Mesenchymal stem cell (in vitro differentiated cells and primary cell): ENCODE data around the gene VPS35L.

Experiments
- DNase-seq: peaks from one replicate; pipeline ENCODE4 v3.0.0-alpha.2; 2013
- H2AFZ ChIP-seq: one replicate; pipeline ENCODE4 v1.6.1; 2013; ENCODE audit warnings: low read depth, mild to moderate bottlenecking, control low read depth, inconsistent platforms, low read length, moderate library complexity
- H2AK5ac ChIP-seq: 2 replicates; pipeline ENCODE4 v1.6.1; 2013; ENCODE audit warnings: low read length, moderate library complexity, mild to moderate bottlenecking, inconsistent platforms; ENCODE audit not compliant: severe bottlenecking
- H2BK120ac ChIP-seq: one replicate; pipeline ENCODE4 v1.6.1; 2013; ENCODE audit warnings: low read depth, mild to moderate bottlenecking, inconsistent platforms, low read length, moderate library complexity
- H2BK12ac ChIP-seq, 2 experiments: one replicate each; pipeline ENCODE4 v1.6.1; 2013; ENCODE audit warnings: inconsistent platforms in 2 of 2, low read length in 2 of 2, mild to moderate bottlenecking in 2 of 2, moderate library complexity in 2 of 2, control low read depth in 1 of 2
- H2BK15ac ChIP-seq: one replicate; pipeline ENCODE4 v1.6.1; 2013; ENCODE audit warnings: mild to moderate bottlenecking, low read depth, inconsistent platforms; ENCODE audit not compliant: poor library complexity, severe bottlenecking
- H2BK5ac ChIP-seq: 2 replicates; pipeline ENCODE4 v1.6.1; 2013; ENCODE audit warnings: low read depth, mild to moderate bottlenecking, low read length, control low read depth, inconsistent platforms; ENCODE audit not compliant: poor library complexity, severe bottlenecking
- H3K14ac ChIP-seq, 2 experiments: one replicate each; pipeline ENCODE4 v1.6.1; 2013; ENCODE audit warnings: inconsistent platforms in 2 of 2, low read length in 2 of 2, control low read depth in 1 of 2, mild to moderate bottlenecking in 1 of 2, moderate library complexity in 1 of 2
- H3K18ac ChIP-seq, 2 experiments: one replicate each; pipeline ENCODE4 v1.6.1; 2013; ENCODE audit warnings: inconsistent platforms in 2 of 2, low read length in 2 of 2, control low read depth in 1 of 2, low read depth in 1 of 2, mild to moderate bottlenecking in 1 of 2
- H3K23ac ChIP-seq, 2 experiments: one replicate each; pipeline ENCODE4 v1.6.1; 2013; ENCODE audit warnings: inconsistent platforms in 2 of 2, low read length in 2 of 2, mild to moderate bottlenecking in 2 of 2, moderate library complexity in 2 of 2, control low read depth in 1 of 2
- H3K27ac ChIP-seq: 2 replicates; pipeline ENCODE4 v1.5.1; 2013; ENCODE audit warnings: mild to moderate bottlenecking, moderate library complexity, low read length, control low read depth, inconsistent platforms; ENCODE audit not compliant: poor library complexity, severe bottlenecking
- H3K27me3 ChIP-seq, 2 experiments: 2 replicates each; pipeline versions ENCODE4 v1.6.1 to v1.7.0; 2013; ENCODE audit warnings: low read length in 2 of 2, mild to moderate bottlenecking in 2 of 2, moderate library complexity in 2 of 2, control low read depth in 1 of 2, inconsistent platforms in 1 of 2; ENCODE audit not compliant: control insufficient read depth in 1 of 2, insufficient read depth in 1 of 2
- H3K36me3 ChIP-seq, 2 experiments: 2 replicates each; pipeline versions ENCODE4 v1.6.1 to v1.7.0; 2013; ENCODE audit warnings: low read length in 2 of 2, control low read depth in 1 of 2, inconsistent platforms in 1 of 2, low read depth in 1 of 2, mild to moderate bottlenecking in 1 of 2; ENCODE audit not compliant: insufficient read depth in 2 of 2, control insufficient read depth in 1 of 2
- H3K4ac ChIP-seq, 2 experiments: one replicate each; pipeline ENCODE4 v1.6.1; 2013; ENCODE audit warnings: inconsistent platforms in 2 of 2, low read length in 2 of 2, mild to moderate bottlenecking in 2 of 2, moderate library complexity in 2 of 2, control low read depth in 1 of 2, low read depth in 1 of 2
- H3K4me1 ChIP-seq: 2 replicates; pipeline ENCODE4 v1.6.1; 2013; ENCODE audit warnings: low read depth, low read length, control low read depth; ENCODE audit not compliant: control insufficient read depth, insufficient read depth
- H3K4me2 ChIP-seq: 2 replicates; pipeline ENCODE4 v1.6.1; 2013; ENCODE audit warnings: low read length, mild to moderate bottlenecking, inconsistent platforms; ENCODE audit not compliant: poor library complexity, severe bottlenecking
- H3K4me3 ChIP-seq, 2 experiments: 2 replicates each; pipeline versions ENCODE4 v1.5.1 to v1.7.0; 2013; ENCODE audit warnings: low read length in 2 of 2, mild to moderate bottlenecking in 2 of 2, control low read depth in 1 of 2, low read depth in 1 of 2; ENCODE audit not compliant: insufficient read depth in 1 of 2
- H3K79me1 ChIP-seq: replicated peaks from 2 replicates; pipeline ENCODE4 v1.6.1; 2013; ENCODE audit warnings: mild to moderate bottlenecking, control low read depth, low read length, inconsistent platforms; ENCODE audit not compliant: poor library complexity, severe bottlenecking
- H3K9ac ChIP-seq: 2 replicates; pipeline ENCODE4 v1.7.0; 2013; ENCODE audit warnings: mild to moderate bottlenecking, low read length, moderate library complexity
- H3K9me3 ChIP-seq: 2 replicates; pipeline ENCODE4 v1.7.0; 2013; ENCODE audit warnings: mild to moderate bottlenecking, low read length; ENCODE audit not compliant: control insufficient read depth
- H4K8ac ChIP-seq: one replicate; pipeline ENCODE4 v1.6.1; 2013; ENCODE audit warnings: inconsistent platforms, mild to moderate bottlenecking, low read length, moderate library complexity
- H4K91ac ChIP-seq: one replicate; pipeline ENCODE4 v1.6.1; 2013; ENCODE audit warnings: mild to moderate bottlenecking, low read length, inconsistent platforms
- WGBS: methylation state at CpG from one replicate; pipeline ENCODE4 v1.1.7; 2013; ENCODE audit warnings: mixed read lengths; 5-methylcytosine and 5-hydroxymethylcytosine counted together

VPS35L gene

GRCh38 chr16:19689342-19689741 is 133.8 kb downstream of the VPS35L start:
- Histone ChIP-seq H2BK120ac (no peak overlapping the region), H2BK15ac (no peak overlapping the region), H3K4ac (no peak overlapping the region), H3K9ac (no peak overlapping the region), H3K4me2 (no peak overlapping the region), H3K23ac (no peak overlapping the region), H3K9me3 (peaks cover 5% of the 10 kb centered on the region), H3K4me3 (no peak overlapping the region), H3K27me3 (no peaks in the 10 kb centered on the region), H2AK5ac (no peak overlapping the region), H4K91ac (no peak overlapping the region), H3K18ac (no peak overlapping the region), H3K79me1 (peaks cover 3% of the 10 kb centered on the region), H2BK5ac (no peak overlapping the region), H4K8ac (no peak overlapping the region), H2BK12ac (no peak overlapping the region), H3K36me3 (peaks cover 41 to 70% of the 10 kb centered on the region in 2 experiments), H3K27ac (no peak overlapping the region), H3K4me1 (peaks cover 10% of the 10 kb centered on the region), H3K14ac (no peak overlapping the region), H2AFZ (no peak overlapping the region)
- no peak for DNase-seq
- 100% methylated on average over 4 of the region's 5 CpGs for WGBS

GRCh38 chr16:19690196-19690595 is 134.7 kb downstream of the VPS35L start:
- H3K4me3 ChIP-seq: no peak overlapping the region
- H3K4ac ChIP-seq: no peak overlapping the region
- no peak overlapping the region for H2BK5ac ChIP-seq
- H3K9ac ChIP-seq: no peak overlapping the region
- H2BK12ac ChIP-seq: no peak overlapping the region
- H2BK15ac ChIP-seq: no peak overlapping the region
- H3K27ac ChIP-seq: no peak overlapping the region
- no peak overlapping the region for H3K14ac ChIP-seq
- H2BK120ac ChIP-seq: peak overlapping the region; percentile 35
- peaks cover 2% of the 10 kb centered on the region for H3K9me3 ChIP-seq
- 82% methylated on average over 4 of the region's 4 CpGs for WGBS
- H2AK5ac ChIP-seq: no peak overlapping the region
- peaks cover 10% of the 10 kb centered on the region for H3K4me1 ChIP-seq
- H3K23ac ChIP-seq: no peak overlapping the region
- peak; percentile 17 for DNase-seq
- H2AFZ ChIP-seq: no peak overlapping the region
- H3K18ac ChIP-seq: no peak overlapping the region
- H4K8ac ChIP-seq: no peak overlapping the region
- H3K79me1 ChIP-seq: peaks cover 3% of the 10 kb centered on the region
- H3K4me2 ChIP-seq: no peak overlapping the region
- no peaks in the 10 kb centered on the region for H3K27me3 ChIP-seq
- H3K36me3 ChIP-seq: peaks cover 36 to 61% of the 10 kb centered on the region in 2 experiments
- no peak overlapping the region for H4K91ac ChIP-seq

DNA sequence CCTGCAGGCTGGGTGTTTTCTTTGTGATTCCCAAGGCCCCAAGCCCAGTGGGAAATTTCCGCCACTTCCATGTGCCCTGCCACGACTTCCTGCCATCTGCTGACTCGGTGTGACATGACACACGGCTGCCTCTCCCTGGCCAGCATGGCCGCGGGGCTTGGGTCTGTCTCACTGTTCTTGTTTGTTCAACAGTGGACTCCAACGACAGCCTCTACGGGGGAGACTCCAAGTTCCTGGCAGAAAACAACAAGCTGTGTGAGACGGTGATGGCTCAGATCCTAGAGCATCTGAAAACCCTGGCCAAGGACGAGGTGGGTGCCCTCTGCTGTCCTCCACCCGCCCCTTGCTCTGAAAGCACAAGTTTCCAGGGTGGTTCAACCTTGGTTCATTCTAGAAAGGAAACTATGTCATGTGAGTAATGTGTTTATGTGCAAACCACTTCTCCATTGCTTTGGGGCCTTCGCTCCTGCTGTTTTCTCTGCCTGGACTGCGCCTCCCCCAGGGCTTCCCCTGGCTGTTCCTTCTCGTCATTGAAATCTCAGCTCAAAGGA is 135.7 kb downstream of the VPS35L start:
- Histone ChIP-seq H3K4me3 (no peak overlapping the region), H3K36me3 (peaks cover 34 to 51% of the 10 kb centered on the region in 2 experiments), H4K8ac (no peak overlapping the region), H3K4me1 (peaks cover 13% of the 10 kb centered on the region), H2BK15ac (no peak overlapping the region), H3K4ac (no peak overlapping the region), H3K79me1 (peaks cover 6% of the 10 kb centered on the region), H2AFZ (no peak overlapping the region), H3K14ac (no peak overlapping the region), H2BK5ac (no peak overlapping the region), H3K27me3 (no peaks in the 10 kb centered on the region), H4K91ac (no peak overlapping the region), H3K9me3 (no peaks in the 10 kb centered on the region), H2BK120ac (no peak overlapping the region), H3K9ac (no peak overlapping the region), H3K23ac (no peak overlapping the region), H2BK12ac (peak overlapping the region in 1 of 2 experiments; percentile 32), H3K4me2 (no peak overlapping the region), H3K27ac (no peak overlapping the region), H2AK5ac (no peak overlapping the region), H3K18ac (peak overlapping the region in 1 of 2 experiments; percentile 55)
- WGBS: 83% methylated on average over 14 of the region's 14 CpGs
- peak; percentile 38 for DNase-seq

GRCh38 chr16:19694989-19695388 is 139.5 kb downstream of the VPS35L start:
- Histone ChIP-seq H3K23ac (no peak overlapping the region), H2AK5ac (no peak overlapping the region), H4K91ac (no peak overlapping the region), H2AFZ (no peak overlapping the region), H2BK5ac (no peak overlapping the region), H2BK15ac (no peak overlapping the region), H2BK120ac (no peak overlapping the region), H3K9me3 (no peaks in the 10 kb centered on the region), H3K14ac (no peak overlapping the region), H3K79me1 (peaks cover 14% of the 10 kb centered on the region), H4K8ac (no peak overlapping the region), H2BK12ac (no peak overlapping the region), H3K4me2 (no peak overlapping the region), H3K36me3 (peaks cover 33 to 38% of the 10 kb centered on the region in 2 experiments), H3K4me3 (no peak overlapping the region), H3K4me1 (peaks cover 25% of the 10 kb centered on the region), H3K27me3 (no peaks in the 10 kb centered on the region), H3K18ac (no peak overlapping the region), H3K9ac (no peak overlapping the region), H3K4ac (no peak overlapping the region), H3K27ac (no peak overlapping the region)
- DNase-seq: peak; percentile 35
- WGBS: 93% methylated on average over 8 of the region's 8 CpGs
